GM19455 (cell line): ENCODE results near the gene FBXL13.
"Not testable (repeated sequence)": the region's sequence is repeated elsewhere in the genome, so short reads cannot be mapped to it uniquely, and the experiment has no call there.

Experiments used
- ATAC-seq: cut with Tn5 transposase; IDR thresholded peaks from one replicate; pipeline ENCODE4 v1.9.1; 2021; ENCODE audit not compliant: unreplicated experiment

FBXL13 gene

GRCh38 chr7:102988088-102988487 lies 86.5 kb downstream of the FBXL13 start:
- ATAC-seq: no peak

DNA sequence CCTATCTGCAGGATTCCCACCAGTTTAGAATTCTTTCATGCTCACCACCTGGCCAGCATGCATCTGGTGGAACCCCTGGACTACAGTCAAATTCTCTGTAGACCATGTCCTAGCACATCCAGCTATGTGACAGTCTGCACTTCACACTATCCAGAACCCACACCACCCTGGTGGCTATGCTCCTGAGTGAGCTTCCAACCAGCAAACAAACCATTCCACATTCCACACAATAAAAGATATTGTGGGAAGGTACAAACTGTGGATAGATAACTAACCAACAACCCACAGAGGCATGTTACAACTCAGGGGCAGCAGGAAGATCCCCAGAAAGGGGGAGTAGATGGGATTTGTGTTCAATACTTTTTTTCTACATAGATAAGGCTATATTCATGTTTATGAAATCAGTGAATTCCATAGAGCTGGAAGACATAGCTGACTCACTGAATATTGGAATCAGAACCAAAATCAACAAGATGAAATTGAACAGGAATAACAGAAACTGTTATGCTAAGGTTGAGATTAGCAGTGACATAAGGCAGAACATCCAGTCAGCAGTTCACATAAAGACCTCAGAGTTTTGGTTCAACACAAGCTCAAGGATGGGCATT lies 89.3 kb downstream of the FBXL13 start:
- no peak for ATAC-seq

DNA sequence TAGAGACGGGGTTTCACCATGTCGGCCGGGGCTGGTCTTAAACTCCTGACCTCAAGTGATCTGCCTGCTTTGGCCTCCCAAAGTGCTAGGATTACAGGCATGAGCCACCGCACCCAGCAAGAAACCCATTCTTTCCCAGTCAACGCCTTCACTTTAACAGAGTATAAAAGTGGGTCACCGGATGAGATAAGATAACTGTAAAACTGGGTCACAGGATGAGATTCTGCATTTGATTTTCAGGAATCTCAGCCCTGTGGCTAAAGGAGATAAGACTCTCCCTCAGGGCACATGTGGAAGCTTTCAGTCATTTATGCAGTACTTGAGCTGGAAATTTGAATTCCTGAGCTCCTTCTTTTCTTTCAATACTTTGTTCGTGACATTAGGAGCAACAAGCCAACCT lies 91.0 kb downstream of the FBXL13 start:
- ATAC-seq: no peak

GRCh38 chr7:102982235-102982634 lies 92.4 kb downstream of the FBXL13 start:
- ATAC-seq: no peak

- no peak for ATAC-seq
These were observed 93.1 kb downstream of the FBXL13 start for GRCh38 chr7:102981451-102981850.

DNA sequence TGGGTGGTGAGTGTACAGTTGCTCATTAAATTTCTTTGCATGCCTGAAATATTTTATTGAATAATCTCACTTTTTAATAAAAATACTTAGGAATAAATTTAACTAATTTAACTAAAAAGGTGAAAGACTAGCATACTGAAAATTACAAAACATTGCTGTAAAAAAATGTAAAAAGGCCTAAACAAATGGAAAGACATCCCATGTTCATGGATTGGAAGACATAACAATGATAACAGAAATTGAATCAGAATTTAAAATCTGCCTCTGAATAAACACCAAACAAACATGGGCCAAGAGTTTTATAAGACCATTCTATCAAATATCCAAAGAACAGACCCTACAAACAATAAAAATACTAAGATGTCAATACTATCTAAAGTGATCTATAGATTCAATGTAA lies 94.9 kb downstream of the FBXL13 start:
- no peak for ATAC-seq

GRCh38 chr7:102978284-102978683 lies 96.3 kb downstream of the FBXL13 start:
- no peak for ATAC-seq

- ATAC-seq: not testable (repeated sequence)
These were observed 97.0 kb downstream of the FBXL13 start for GRCh38 chr7:102977586-102977985.

DNA sequence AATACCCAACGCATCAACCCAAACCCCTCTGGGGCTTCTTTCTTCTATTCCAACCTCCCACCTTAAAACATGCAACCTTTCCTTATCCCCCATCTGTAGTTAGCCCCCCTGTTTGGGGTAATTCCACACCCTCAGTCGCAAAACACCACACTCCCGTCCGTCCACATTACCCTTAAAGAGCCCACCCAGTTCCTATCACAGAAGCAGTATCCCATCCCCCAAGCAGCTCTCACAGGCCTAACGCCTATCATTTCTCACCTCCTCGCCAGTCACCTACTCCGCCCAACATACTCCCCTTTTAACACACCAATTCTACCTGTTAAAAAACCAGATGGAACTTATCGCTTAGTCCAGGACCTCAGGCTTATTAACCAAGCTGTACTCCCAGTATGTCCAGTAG lies 98.1 kb downstream of the FBXL13 start:
- ATAC-seq: no peak

- no peak for ATAC-seq
These were observed 98.7 kb downstream of the FBXL13 start for GRCh38 chr7:102975854-102976253.

DNA sequence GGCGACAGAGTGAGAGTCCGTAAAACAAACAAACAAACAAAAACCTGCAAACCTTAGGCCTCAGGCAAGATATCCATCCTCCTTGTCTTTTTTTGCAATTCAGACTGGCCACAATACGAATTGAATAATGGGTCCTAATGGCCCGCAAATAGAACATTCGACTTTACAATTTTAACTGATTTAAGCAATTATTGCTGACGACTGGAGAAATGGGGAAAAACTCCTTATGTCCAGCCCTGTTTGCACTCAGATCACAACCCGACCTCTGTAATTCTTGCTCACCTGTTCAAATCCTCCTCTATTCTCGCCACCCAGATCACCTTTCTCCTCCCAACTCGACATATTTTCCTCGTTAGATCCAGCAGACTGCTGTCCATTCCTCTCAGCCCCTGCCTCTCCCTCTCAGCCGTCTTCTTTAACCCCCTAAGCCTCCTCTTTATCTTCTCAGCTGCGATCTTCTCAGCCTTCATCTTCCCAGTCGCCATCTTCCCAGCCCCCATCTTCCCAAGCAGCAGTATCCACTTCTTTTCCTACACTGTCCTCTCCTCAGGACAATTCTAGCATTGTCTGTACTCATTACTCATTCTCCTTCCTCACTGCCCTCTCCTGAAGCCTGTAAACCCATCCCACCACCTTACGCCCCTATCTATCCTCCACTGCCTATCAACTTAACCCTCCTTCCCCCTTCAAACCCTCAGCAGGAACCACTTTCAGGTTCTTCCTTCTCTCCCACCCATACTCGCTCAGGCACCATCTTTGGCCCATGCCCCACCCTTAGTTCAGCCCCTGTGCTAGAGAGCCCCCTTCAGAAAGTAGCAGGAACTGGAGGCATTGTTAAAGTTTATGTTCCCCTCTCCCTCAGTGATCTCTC lies 100.0 kb downstream of the FBXL13 start:
- ATAC-seq: no peak

DNA sequence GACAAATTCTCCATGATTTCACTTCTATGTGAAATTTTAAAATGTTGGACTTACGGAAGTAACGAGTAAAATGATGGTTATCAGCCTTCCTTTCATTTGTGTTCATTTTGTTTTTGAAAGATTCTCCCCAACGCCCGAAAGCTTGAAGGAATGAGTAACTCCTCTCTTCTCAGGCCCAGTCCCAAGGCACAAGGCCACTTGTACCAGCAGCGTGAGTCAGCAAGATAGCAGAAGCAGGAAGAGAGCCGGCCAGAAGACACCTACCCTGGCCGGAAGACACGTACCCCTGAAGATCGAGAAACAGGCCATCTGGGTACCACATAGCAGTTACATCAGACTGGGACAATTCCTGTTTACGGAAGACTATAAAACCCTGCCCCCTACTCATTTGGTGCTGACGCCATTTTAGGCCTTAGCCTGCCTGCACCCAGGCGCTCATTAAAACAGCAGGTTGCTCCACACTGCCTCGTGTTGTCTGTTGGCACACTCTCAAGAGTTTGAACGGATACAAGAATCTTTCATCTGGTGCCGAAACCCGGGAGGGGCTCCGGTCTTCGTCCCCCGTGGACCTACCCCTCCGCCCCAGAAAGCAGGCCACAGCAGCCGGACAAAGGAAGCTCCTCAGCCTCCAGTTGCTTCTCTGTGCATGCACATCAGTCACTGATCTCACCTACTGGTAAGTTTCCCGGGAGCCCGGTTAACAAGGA lies 101.3 kb downstream of the FBXL13 start:
- ATAC-seq: no peak

DNA sequence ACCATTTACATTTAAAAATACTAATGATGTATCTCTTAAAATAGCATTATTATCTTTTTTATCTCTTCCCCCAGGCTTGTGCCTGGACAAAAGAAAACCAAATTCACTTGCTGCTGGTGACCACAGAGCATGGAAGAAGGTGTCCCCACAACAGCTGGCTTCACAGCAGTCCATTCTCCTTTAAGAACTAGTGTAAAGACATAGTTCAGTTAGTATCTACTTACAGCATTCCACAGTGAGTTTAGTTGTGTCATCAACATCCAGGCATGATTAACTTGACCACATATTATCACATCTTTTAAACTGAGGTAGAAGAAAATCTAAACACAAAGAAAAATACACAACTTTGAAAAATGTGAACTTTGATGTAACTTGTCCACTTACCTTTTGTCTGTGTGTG lies 106.8 kb downstream of the FBXL13 start:
- no peak for ATAC-seq

DNA sequence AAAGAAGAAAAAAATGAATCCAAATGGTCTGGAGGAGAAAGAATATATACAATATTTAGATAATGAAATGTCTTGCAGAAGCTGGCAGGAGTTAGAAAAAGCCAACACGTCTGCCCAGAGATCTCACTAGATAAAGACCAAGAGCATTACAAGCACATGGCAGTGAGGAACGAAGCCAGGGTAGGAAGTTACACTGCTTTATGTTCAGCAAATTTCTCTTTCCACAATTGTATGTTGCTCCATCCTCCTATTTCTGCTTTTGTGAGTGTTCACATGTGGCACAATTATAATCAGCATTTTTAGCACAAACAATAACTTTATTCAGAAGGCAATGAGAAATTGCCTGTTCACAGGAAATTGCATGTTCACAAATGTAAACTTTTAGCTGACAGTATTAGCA lies 108.1 kb downstream of the FBXL13 start:
- no peak for ATAC-seq

DNA sequence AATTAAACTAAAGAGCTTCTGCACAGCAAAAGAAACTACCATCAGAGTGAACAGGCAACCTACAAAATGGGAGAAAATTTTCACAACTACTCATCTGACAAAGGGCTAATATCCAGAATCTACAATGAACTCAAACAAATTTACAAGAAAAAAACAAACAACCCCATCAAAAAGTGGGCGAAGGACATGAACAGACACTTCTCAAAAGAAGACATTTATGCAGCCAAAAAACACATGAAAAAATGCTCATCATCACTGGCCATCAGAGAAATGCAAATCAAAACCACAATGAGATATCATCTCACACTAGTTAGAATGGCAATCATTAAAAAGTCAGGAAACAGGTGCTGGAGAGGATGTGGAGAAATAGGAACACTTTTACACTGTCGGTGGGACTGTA lies 112.6 kb downstream of the FBXL13 start:
- not testable (repeated sequence) for ATAC-seq

- ATAC-seq: not testable (repeated sequence)
These were observed 116.6 kb downstream of the FBXL13 start for GRCh38 chr7:102958004-102958403.

GRCh38 chr7:102954359-102954758 lies 120.2 kb downstream of the FBXL13 start:
- ATAC-seq: not testable (repeated sequence)

DNA sequence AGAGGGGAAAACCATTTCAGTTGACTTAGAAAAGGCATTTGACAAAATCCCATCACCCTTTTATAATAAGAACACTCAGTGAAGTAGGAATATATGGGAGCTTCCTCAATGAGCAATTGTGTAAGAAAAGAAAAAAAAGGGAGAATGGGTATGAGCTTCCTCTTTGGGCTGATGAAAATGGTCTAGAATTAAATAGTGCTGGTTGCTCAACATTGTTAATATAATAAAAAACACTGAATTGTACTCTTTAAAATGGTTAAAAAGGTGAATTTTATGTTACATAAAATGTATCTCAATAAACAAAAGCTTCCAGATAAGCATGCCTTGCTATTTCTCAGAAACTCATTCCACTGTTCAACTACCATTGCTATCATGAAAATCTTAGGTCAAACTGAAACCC lies 121.2 kb downstream of the FBXL13 start:
- no peak for ATAC-seq

- no peak for ATAC-seq
These were observed 122.8 kb downstream of the FBXL13 start for GRCh38 chr7:102951839-102952238.

- ATAC-seq: no peak
These were observed 130.4 kb downstream of the FBXL13 start for GRCh38 chr7:102944241-102944640.

- no peak for ATAC-seq
These were observed 131.0 kb downstream of the FBXL13 start for GRCh38 chr7:102943423-102944169.
